Measurements from ENCODE around the gene TBC1D22A. TPM values are rescaled to one million over a fixed set of nuclear protein-coding genes. Genes with fewer than 3 reads are reported as not detected.

The TBC1D22A gene
- polyA plus RNA-seq, 1 donor (not counting 4 experiments of a cell fraction or from before 2014, with no cell fraction given) = 20.9 TPM

- no peak overlapping the region for H3K4me3 ChIP-seq (ENCODE audit: control insufficient read depth in 2 of 3, extremely low read depth in 1 of 3, insufficient read depth in 2 of 3, low read depth in 1 of 3, low read length in 3 of 3)
- TF ChIP-seq EZH2 (IDR thresholded peaks at IDR 0.05; ENCODE audit: low read length) (no peak), CTCF (optimal IDR thresholded peaks at IDR 0.05 in 1 of 3, IDR thresholded peaks at IDR 0.05 in 1 of 3, conservative IDR thresholded peaks at IDR 0.05 in 1 of 3; ENCODE audit: extremely low read depth in 1 of 3, insufficient read depth in 2 of 3, low read length in 3 of 3) (no peak)
- no peak overlapping the region for H3K9ac ChIP-seq (ENCODE audit: control insufficient read depth, extremely low read depth, insufficient read depth, low read length)
- H3K36me3 ChIP-seq (ENCODE audit: control insufficient read depth in 2 of 2, extremely low read depth in 1 of 2, insufficient read depth in 2 of 2, low read length in 2 of 2) = no peaks in the 10 kb centered on the region
- peaks cover 9% of the 10 kb centered on the region for H3K4me1 ChIP-seq (ENCODE audit: control insufficient read depth, extremely low read depth, insufficient read depth, low read length)
- no peaks in the 10 kb centered on the region for H3K27me3 ChIP-seq (ENCODE audit: control insufficient read depth, extremely low read depth, insufficient read depth, low read length)
- H3K4me2 ChIP-seq (ENCODE audit: control insufficient read depth, extremely low read depth, insufficient read depth, low read depth, low read length) = no peak overlapping the region
- H2AFZ ChIP-seq (ENCODE audit: control insufficient read depth, low read length) = no peak overlapping the region
- no peak overlapping the region for H3K27ac ChIP-seq (ENCODE audit: control insufficient read depth, insufficient read depth, low read length)
- no peaks in the 10 kb centered on the region for H3K79me2 ChIP-seq (ENCODE audit: control insufficient read depth, insufficient read depth, low read length)
- dilution Hi-C loops (cut with MboI; ENCODE audit: extremely low pct_ligation_motif_present, low sequenced_read_pairs) = no loop called here
- H4K20me1 ChIP-seq (ENCODE audit: control insufficient read depth, extremely low read depth, insufficient read depth, low read length) = no peaks in the 10 kb centered on the region
- no peaks in the 10 kb centered on the region for H3K9me3 ChIP-seq (ENCODE audit: control insufficient read depth, low read depth, low read length)
- no peaks in the 10 kb centered on the region for H3K9me1 ChIP-seq (ENCODE audit: control insufficient read depth, extremely low read depth, insufficient read depth, low read length)
- FAIRE-seq = no peak
- DNase-seq (ENCODE audit: low read depth, low spot score) = no peak
These were observed 359.3 kb downstream of the TBC1D22A start for GRCh38 chr22:47121791-47122190.

- Histone ChIP-seq H4K20me1 (ENCODE audit: control insufficient read depth, extremely low read depth, insufficient read depth, low read length) (no peaks in the 10 kb centered on the region), H3K27me3 (ENCODE audit: control insufficient read depth, extremely low read depth, insufficient read depth, low read length) (no peaks in the 10 kb centered on the region), H3K4me2 (ENCODE audit: control insufficient read depth, extremely low read depth, insufficient read depth, low read depth, low read length) (no peak overlapping the region), H2AFZ (ENCODE audit: control insufficient read depth, low read length) (no peak overlapping the region), H3K9me3 (ENCODE audit: control insufficient read depth, low read depth, low read length) (no peaks in the 10 kb centered on the region), H3K79me2 (ENCODE audit: control insufficient read depth, insufficient read depth, low read length) (no peaks in the 10 kb centered on the region), H3K9ac (ENCODE audit: control insufficient read depth, extremely low read depth, insufficient read depth, low read length) (no peak overlapping the region), H3K9me1 (ENCODE audit: control insufficient read depth, extremely low read depth, insufficient read depth, low read length) (no peaks in the 10 kb centered on the region), H3K4me1 (ENCODE audit: control insufficient read depth, extremely low read depth, insufficient read depth, low read length) (peaks cover 9% of the 10 kb centered on the region), H3K4me3 (ENCODE audit: control insufficient read depth in 2 of 3, extremely low read depth in 1 of 3, insufficient read depth in 2 of 3, low read depth in 1 of 3, low read length in 3 of 3) (no peak overlapping the region), H3K36me3 (ENCODE audit: control insufficient read depth in 2 of 2, extremely low read depth in 1 of 2, insufficient read depth in 2 of 2, low read length in 2 of 2) (no peaks in the 10 kb centered on the region), H3K27ac (ENCODE audit: control insufficient read depth, insufficient read depth, low read length) (no peak overlapping the region)
- FAIRE-seq (no peak), DNase-seq (ENCODE audit: low read depth, low spot score) (no peak)
- TF ChIP-seq EZH2 (IDR thresholded peaks at IDR 0.05; ENCODE audit: low read length) (no peak), CTCF (optimal IDR thresholded peaks at IDR 0.05 in 1 of 3, IDR thresholded peaks at IDR 0.05 in 1 of 3, conservative IDR thresholded peaks at IDR 0.05 in 1 of 3; ENCODE audit: extremely low read depth in 1 of 3, insufficient read depth in 2 of 3, low read length in 3 of 3) (no peak)
- dilution Hi-C loops (cut with MboI; ENCODE audit: extremely low pct_ligation_motif_present, low sequenced_read_pairs) = no loop called here
These were observed 360.1 kb downstream of the TBC1D22A start for GRCh38 chr22:47122441-47123000.

All from keratinocyte (primary cell).